GM19438 (cell line): ENCODE data around the gene TRPC4.

ENCODE experiments used
- ATAC-seq: cut with Tn5 transposase; IDR thresholded peaks from one replicate; pipeline ENCODE4 v1.9.1; 2021; ENCODE audit warnings: low read depth; ENCODE audit not compliant: unreplicated experiment

Gene TRPC4

DNA sequence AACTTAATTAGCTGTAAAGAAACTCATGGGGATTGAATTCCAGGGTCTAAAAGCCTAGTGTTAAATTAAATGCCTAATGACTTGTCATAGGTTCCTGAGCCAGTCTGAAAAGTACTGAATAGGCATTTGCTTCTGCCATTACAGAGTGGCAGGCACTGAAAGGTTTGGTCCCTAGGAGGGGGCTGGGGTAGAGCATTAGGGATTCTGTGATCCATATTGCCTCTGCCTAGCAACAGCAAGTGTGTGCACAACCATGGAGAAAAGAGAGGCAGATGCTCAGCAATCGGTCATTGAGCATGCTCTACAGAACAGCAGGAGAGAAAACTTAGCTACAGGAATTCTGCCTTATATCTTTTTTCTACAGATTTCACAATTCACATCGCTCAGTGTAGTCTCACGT, 133.5 kb downstream of the TRPC4 start:
- ATAC-seq, result no peak

DNA sequence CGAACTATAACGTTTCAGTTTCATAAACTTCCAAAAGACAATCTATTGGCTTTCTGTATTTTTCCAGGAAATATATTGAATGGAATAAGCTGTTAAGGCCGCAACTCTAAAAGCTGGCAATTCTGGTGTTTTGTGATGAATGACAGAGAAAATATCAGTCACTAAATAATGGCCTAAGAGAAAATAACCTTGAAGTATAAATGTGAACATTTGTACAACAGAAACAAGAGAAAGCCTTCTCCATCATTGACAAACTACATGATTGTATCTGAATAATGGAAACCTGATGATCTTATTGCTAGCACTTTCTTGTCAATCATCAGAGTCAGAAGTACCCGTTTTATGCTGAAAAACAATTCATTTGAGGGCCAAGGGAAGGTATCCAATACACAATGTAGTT, 134.3 kb downstream of the TRPC4 start:
- no peak for ATAC-seq

DNA sequence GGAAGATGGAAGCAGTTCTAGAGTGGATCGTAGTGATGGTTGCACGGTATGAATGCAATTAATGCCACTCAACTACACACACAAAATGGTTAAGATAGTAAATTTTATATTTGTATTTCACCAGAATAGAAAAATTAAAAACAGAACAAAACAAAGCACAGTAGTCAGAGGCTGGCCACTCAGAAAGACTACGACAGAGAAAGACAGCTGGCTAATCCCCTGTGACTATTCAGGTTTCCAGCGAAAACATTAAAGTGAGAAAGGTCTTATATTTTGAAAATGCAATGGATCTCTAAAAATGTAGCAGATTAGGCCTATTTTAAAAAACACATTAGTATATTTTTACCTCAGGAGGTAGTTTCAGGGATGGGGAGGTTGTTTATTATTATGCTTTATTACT, 139.7 kb downstream of the TRPC4 start:
- no peak for ATAC-seq

DNA sequence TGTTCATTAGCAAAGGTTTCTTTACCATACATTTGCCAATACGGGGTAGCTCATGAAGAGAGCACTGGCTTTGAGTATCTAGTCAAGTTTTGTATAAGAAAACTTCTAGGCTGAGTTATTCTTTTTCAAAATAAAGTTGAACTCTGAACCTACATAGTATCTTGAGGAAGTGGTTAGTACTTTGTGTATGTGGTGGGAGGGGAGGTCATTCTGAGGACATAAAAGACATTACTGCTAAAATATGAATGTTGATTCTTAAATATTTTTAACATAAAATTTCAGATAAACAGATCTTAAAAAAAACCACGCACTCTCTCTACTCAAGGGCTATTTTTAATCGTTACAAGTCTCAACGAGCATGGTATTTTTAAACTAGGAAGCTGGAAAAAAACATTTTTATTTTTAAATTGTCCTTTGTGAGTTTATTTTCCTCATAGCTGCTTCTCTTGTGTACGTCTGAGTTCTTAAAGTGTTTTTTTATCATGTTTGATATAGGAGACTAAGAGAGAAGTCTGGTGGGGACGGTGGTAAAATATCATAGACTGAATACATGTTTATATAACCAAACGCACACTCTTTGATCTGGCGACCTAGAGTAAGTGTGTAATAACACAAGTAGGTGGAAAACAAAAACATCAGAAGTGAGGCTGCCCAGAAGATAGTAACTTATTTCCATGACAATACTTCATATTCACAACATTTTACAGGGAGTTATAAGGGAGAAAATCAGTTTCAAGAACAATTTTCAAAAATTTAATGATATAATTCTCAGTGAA, 153.0 kb downstream of the TRPC4 start:
- ATAC-seq, result no peak

DNA sequence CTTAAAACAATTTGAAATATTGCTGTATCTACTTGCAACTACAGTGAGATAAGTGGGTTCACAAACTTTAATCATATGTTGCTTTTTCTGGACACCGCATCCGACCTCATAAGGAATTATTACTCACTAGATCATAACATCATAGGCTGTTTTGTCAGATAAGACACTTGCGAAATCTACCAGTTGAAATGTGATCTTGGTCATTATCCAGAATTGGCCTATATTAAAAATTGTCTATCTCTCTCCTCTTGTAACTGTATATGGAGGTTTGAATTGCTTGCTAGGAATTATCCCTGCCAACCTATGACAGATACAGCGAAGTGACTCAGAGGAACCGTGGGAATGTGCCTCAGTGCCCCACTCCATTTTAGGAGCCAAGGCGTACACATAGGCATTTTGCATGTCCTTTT, 154.0 kb downstream of the TRPC4 start:
- no peak for ATAC-seq

DNA sequence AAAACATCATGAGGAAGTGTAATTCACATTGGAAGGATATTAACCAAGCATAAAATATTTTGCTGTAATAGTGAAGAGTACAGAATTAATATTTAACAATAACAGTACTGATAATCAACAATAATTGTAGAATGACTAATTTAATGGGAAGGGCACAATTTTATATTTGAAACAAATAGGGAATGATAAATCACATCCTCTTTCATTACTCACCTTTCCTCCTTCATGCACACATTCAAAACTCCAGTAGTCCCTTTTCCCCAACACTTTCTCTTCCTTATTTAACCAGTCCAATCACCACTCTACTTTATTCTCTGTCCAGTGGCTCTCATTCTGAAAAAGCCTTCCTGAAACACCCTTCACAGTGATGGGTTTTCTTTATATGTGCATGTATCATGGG, 160.3 kb downstream of the TRPC4 start:
- ATAC-seq, result no peak

DNA sequence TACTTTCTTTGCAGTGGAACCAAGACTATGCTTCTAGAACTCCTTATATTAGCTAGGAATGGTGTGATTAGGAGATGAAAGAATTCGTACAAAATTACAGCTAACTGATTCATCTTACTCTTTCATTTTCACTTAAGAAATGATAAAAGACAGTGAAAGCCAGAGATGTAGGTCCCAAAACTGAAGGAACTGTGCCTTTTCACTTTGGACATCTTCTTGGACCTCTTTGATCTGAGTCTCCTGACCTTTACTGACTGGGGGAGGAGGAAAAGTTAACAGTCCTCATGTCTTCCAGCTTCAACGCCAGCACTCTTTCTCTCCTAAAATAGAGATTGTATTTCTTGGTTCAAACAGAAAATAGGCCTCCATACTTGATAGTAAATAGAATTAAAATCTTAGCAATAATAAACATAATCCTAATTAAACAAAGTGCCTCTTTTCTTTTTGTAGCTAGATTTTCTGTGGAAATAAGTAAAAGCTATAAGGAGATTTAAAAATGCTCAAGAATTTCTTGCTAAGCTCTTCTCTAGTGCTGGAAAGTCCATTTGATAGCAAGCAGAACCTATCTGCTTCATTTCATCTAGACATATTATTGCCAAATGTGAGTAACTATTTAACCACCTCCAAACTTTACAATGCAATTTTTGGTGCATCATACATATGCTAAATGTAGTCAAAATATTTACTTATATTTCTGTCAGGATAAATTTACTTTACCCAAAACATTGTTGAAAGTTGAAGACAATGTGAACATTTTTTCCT, 161.7 kb downstream of the TRPC4 start:
- ATAC-seq, result no peak

DNA sequence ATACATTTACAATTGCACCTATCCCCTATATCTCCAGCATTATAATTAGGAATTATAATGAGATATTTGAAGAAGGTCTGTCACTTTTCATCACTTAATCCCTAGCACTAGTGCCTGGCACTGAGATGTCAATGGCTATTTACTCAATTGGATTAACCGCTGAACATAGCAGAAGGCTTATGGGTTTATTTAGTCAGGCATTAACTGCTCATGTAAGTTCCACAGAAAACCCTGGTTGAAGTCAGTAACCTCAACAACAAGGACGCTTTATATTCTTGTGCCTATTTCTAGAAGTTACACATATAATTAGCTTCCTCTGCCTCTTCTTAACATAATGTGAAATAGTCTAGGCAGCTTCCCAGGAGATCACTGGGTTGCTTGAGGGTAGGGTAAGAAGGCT, 163.5 kb downstream of the TRPC4 start:
- ATAC-seq, result no peak

DNA sequence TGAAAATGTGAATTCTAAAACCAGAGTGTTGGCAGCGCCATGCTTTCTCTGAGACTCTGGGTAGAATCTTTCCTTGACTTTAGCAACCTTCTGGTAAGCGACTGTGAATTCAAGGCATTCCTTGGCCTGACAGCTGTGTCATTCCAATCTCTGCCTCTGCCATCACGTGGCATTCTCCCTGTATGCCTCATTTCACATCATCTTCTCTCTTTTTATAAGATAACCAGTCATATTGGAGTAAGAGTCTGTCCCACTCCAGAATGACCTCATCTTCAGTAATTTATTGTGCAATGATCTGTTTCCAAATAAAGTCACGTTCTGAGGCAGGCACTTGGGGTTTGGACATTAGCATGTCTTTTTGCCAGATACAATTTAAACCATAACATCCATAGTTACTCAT, 167.6 kb downstream of the TRPC4 start:
- ATAC-seq, result no peak

DNA sequence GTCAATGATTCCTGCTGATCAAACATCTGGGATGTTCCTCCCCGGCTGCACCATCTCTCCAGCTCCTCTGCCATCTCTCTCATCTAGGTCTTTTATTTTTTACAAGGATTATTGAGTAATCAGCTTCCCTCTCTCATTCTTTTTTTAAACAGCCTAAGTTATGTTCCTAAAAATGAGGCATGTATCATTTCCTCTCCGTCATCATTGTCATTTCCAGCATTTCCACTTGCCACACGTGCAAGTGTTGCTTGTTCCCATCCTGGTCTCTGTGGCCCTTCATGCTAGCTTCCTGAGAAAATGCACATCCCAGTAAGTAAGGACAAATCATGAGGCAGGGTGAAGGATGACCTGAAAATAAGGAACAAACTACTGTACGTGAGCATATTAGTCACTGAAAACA, 168.3 kb downstream of the TRPC4 start:
- ATAC-seq, result no peak

DNA sequence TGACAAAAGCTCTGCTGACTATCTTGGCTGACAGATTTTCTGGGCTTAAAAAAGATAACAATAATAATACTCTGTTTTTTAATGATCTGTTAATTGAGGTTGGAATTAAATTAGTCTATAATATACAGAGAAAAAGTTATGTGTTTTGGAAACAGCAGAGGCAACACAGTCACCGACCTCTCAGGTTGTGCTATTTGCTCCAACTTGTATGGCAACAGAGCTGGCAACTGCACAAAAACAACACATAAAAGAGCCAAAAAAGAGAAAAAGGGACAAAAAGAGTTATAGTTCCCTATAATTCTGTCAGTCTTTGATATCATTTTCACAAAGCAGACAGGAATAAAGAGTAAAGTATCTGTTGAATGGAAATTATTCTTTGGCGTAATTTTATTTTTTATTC, 168.7 kb downstream of the TRPC4 start:
- ATAC-seq, result no peak

DNA sequence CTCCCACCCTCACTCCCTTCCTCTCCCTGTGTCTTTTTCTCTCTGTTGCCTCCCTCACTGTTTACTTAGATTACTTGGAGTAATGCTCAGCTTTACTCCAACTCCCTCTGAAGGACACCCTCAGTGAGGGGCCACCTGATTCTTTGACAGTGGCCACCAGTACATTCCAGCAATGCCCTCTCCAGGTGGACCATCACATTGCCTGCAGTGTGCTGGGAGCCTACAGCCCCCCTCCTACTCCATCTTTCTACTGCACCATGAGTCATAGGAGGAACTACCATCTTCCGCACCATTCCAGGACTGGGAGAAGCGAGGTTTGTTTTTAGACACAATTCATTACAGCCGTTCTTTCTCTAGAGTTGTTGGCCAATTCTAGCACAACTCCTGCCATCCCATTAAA, 174.4 kb downstream of the TRPC4 start:
- no peak for ATAC-seq

DNA sequence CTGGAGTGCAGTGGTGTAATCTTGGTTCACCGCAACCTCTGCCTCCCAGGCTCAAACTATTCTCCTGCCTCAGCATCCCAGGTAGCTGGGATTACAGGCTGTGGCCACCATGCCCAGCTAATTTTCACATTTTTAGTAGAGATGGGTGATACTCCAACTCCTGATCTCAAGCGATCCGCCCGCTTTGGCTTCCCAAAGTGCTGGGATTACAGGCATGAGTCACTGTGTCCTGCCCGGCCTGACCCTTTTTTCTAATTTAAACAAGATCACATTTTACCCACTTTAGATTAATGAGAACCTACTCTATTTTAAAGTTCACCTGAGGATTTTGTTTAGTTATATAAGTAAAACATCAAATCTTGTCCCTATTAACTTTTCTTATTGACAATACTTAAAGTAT, 179.2 kb downstream of the TRPC4 start:
- ATAC-seq, result no peak

DNA sequence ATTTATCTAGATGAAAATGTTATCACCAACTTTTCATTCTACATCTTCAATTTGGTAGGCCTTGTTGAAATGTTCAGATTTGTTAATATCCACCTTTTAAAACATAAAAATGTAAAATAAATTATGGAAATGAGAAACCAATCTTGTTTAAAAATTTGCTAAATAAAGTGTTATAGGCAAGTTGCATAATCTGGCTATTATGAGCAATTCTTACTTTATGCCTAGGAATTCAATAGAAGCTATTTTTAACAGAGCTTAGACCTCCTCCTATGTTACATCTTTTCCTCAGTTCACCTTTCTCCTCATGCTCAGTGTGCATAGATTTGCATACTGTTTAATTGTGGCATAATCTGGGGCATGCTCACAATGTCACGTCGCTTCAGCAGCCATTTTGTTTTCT, 183.1 kb downstream of the TRPC4 start:
- no peak for ATAC-seq

DNA sequence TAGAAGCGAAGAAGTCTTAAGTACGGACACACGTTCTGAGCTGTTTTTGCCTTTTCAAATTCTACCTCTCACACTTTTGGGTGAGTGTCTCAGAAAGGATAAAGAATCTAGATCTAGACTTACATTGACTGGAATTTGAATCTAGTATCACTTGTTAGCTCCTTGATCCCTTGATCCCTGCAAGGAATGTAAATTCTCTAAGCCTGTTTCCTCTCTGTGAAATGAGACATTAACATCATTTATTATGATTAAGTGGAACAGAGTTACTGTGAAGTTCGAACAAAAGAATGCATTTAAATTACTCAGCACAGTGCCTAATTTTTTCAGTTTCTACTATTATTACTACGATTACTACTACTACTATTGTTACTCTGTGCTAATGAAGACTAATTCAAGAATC, 184.4 kb downstream of the TRPC4 start:
- no peak for ATAC-seq

DNA sequence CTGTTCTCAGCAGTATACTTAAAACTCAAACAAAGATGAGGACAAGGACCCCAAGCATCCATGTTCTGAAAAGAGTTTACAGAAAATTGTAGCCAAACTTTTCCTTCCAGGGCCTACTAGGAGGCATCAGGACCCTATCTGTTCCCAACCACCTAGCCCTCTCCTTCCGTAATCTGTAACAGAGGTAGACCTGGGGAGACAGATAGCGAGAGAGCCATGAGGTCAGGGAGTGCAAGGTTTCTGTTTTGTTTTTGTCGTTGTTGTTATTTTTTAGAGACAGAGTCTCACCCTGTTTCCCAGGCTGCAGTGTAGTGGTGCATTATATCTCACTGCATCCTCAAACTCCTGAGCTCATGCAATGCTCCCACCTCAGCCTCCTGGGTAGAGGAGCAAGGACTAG, 187.1 kb downstream of the TRPC4 start:
- no peak for ATAC-seq

DNA sequence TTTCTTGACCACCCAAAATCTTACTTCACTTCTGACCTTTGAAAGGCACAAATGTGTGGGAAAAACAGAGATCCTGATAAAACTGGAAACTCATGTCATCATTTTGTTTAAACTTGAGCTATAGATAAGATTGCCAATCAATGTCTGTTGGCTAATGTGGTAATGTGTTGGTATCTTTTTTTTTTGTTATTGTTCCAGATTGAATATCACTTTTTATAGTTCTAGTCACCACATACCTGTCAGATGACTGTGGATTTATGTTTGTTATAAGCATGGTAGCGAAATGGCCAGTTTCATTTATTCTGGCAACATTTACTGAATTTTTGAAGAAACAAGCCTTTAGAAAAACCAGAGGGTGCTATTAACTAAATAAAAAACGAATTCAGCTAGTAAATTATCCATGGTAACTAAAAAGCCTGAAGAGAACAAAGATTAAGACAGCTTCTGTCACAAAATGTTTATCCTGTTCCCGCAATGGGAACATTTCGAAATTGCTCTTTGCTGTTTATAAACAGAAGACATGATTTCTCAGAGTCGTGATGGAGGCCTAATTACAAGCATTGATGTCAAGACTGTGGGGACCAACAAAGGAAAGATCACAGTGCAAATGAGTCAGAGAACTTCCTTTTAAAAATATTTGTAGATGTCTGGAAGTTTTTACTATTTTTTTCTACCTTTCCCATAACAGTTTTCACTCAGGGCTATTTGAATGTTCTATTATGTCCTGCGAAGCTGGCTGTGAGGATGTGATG, 188.1 kb downstream of the TRPC4 start:
- no peak for ATAC-seq

DNA sequence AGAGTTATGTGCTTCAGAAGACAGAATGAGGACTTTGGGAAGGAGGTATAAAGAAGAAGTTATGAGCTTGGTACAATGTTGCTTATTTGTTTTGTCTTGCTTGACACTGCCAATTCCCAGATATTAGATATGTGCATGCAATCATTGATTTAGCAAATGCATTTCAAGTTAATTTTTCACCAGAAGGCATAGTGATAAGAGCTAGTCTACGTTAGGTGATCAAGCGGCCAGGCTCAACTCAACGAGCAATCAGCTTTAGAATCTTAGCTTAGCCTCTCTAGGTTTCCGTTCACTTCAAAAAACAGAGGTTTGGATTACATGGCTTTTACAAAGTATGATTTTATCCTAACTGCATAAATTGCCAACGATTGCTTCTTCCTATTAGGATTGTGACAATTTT, 189.4 kb downstream of the TRPC4 start:
- ATAC-seq, result no peak

DNA sequence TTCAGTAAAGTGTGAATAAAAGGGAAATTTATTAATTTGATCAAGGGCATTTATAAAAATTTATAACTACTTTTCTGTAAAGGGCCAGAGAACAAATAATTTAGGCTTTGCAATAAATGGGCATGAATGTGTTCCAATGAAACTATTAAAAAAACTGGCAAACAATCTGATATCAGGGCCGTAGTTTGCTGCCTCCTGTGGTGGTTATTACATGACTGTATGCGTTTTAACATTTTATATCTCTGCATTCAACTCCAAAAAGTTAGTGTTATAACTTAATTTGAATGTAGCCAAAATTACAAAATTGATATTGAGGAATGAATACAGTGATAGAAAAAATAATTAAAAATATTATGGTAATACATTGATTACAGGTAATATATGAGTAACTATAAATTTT, 190.5 kb downstream of the TRPC4 start:
- no peak for ATAC-seq

DNA sequence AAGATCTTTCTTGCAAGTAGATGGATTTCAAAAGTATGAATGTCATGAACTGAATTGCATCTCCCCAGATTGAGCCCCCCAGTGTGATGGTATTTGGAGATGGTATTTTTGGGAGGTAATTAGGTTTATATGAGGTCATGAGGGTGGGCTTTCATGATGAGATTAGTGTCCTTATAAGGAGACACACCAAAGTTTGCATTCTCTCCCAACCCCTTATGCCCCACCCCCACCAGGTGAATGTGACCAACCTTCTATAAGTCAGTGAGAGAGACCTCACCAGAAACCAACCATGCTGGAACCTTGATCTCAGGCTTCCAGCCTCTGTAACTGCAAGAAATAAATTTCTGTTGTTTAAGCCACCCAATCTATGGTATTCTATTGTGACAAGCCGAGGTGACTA, 199.7 kb downstream of the TRPC4 start:
- no peak for ATAC-seq

DNA sequence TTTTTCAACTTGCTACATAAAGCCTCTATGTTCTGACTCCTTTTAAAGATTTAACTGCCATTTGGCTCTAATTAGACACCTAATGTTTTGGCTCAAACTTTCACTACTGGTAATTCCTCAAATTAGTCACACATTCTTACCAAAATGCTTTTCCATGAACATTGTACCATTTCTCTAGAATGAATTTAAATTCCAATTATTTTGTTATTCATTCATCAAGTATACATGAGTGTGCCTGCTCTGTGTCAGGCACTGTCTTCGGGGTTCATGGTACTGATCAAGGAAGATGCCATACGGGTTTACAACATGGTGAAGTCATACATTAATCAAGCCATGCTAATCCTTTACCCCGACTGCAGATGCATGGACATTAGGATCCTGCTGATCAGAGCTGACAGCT, 201.9 kb downstream of the TRPC4 start:
- ATAC-seq, result no peak

DNA sequence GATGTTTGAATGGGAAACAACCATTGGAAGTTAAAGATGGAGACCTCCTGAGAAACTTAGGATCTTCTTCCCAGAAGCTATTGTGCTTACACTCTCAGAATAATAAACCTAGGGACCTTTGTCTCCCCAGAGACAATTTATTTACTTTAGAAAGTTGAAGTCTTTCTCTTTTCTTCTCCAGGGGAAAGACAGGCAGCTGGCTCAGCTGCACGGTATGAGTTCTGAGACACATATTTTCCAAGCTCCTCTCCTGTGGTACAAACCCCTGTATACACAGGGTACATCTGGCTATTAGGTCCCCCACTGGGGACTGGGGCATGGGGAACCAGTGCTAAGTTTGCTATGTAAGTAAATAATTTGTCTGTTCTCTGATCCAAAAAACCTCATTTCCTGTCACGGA, 203.5 kb downstream of the TRPC4 start:
- no peak for ATAC-seq
